Activated CD4-positive, alpha-beta memory T cell treated with anti-CD3 and anti-CD28 coated beads for 36 hours (primary cell): ENCODE data around the gene PPIL3. TPM values are rescaled to one million over a fixed set of nuclear protein-coding genes. Genes with fewer than 3 reads are reported as not detected.

Experiments used
- CTCF ChIA-PET: fragments of 350-600 bp; sonication (Branson Sonifier 250); formaldehyde crosslinking; loops from one replicate; lab custom pipeline; 2021; ENCODE audit warnings: antibody characterized with exemption, inconsistent platforms; lab: Charles Lee
- POLR2A ChIA-PET: fragments of 350-600 bp; sonication (Branson Sonifier 250); formaldehyde crosslinking; loops from one replicate; lab custom pipeline; 2021; ENCODE audit warnings: antibody characterized with exemption; lab: Charles Lee
- DNase-seq: peaks from one replicate; pipeline ENCODE4 v3.0.0-alpha.2; 2020
- H3K27ac Mint-ChIP-seq: one replicate; pipeline ENCODE4 v1.8.0; 2021; ENCODE audit warnings: mixed read lengths
- H3K27me3 Mint-ChIP-seq: one replicate; pipeline ENCODE4 v1.8.0; 2021; ENCODE audit warnings: mixed read lengths
- H3K36me3 Mint-ChIP-seq: one replicate; pipeline ENCODE4 v1.8.0; 2021; ENCODE audit warnings: mixed read lengths
- H3K4me1 Mint-ChIP-seq: one replicate; pipeline ENCODE4 v1.8.0; 2021; ENCODE audit warnings: low read depth, mixed read lengths
- H3K4me3 Mint-ChIP-seq: one replicate; pipeline ENCODE4 v1.8.0; 2021; ENCODE audit warnings: mild to moderate bottlenecking, mixed read lengths
- H3K9me3 Mint-ChIP-seq: one replicate; pipeline ENCODE4 v1.8.0; 2021; ENCODE audit warnings: mixed read lengths
- intact Hi-C: fragments of 100-400 bp; cut with micrococcal nuclease; formaldehyde crosslinking; loops from one replicate; pipeline ENCODE4 v1.15.1; 2023
- total RNA-seq, 2 experiments: library from RNA; stranded (reverse); gene quantifications; one replicate each; pipeline ENCODE4 v1.2.3, GENCODE V29; 2021

PPIL3 gene
- total RNA-seq, 2 experiments from 2014 or later = 84.0 to 87.9 TPM

GRCh38 chr2:200860092-200860795 is 28.6 kb downstream of the PPIL3 start:
- CTCF ChIA-PET = interaction anchor here (0.6 kb wide), 1 partner anchor 317 kb away, joined by 6 read pairs; no protein-coding TSS in a partner anchor
- peak overlapping the region; percentile 70 for H3K27ac Mint-ChIP-seq
- peak; percentile 58 for DNase-seq
- no peaks in the 10 kb centered on the region for H3K27me3 Mint-ChIP-seq
- peaks cover 57% of the 10 kb centered on the region for H3K4me1 Mint-ChIP-seq
- H3K9me3 Mint-ChIP-seq = no peaks in the 10 kb centered on the region
- POLR2A ChIA-PET = interaction anchor here (0.6 to 2.0 kb wide), 3 partner anchors 10 to 43 kb away, joined by 4 to 9 read pairs (median 8); partner anchors contain the start of genes NIF3L1 and PPIL3
- peak overlapping the region; percentile 61 for H3K4me3 Mint-ChIP-seq
- peaks cover 77% of the 10 kb centered on the region for H3K36me3 Mint-ChIP-seq
- intact Hi-C loops = loop anchor here (5.0 kb wide), 1 partner anchor 333 kb away; the partner anchor contains the start of gene SGO2

- Mint-ChIP-seq H3K4me1 (peaks cover 48% of the 10 kb centered on the region), H3K36me3 (peaks cover 81% of the 10 kb centered on the region), H3K4me3 (no peak overlapping the region), H3K27me3 (no peaks in the 10 kb centered on the region), H3K9me3 (no peaks in the 10 kb centered on the region), H3K27ac (peak overlapping the region; percentile 13)
- ChIA-PET CTCF (interaction anchor here (0.9 to 1.1 kb wide), 2 partner anchors 121 to 143 kb away, joined by 3 to 6 read pairs; no protein-coding TSS in a partner anchor), POLR2A (interaction anchor here (1.3 kb wide), 2 partner anchors 33 to 37 kb away, joined by 4 to 5 read pairs; partner anchors contain the start of gene NIF3L1)
- no peak for DNase-seq
- intact Hi-C loops = no loop called here
These were observed 32.1 kb downstream of the PPIL3 start for GRCh38 chr2:200856806-200857205.

- Mint-ChIP-seq H3K27ac (peak overlapping the region; percentile 42), H3K36me3 (peaks cover 58% of the 10 kb centered on the region), H3K4me1 (peaks cover 14% of the 10 kb centered on the region), H3K9me3 (no peaks in the 10 kb centered on the region), H3K4me3 (no peak overlapping the region), H3K27me3 (no peaks in the 10 kb centered on the region)
- ChIA-PET CTCF (no interaction called here), POLR2A (interaction anchor here (1.0 to 1.3 kb wide), 2 partner anchors 26 to 38 kb away, joined by 3 read pairs; no protein-coding TSS in a partner anchor)
- intact Hi-C loops = no loop called here
- no peak for DNase-seq
These were observed 36.3 kb downstream of the PPIL3 start for GRCh38 chr2:200852605-200853004.

GRCh38 chr2:200851398-200852248 is 37.3 kb downstream of the PPIL3 start:
- DNase-seq = no peak
- Mint-ChIP-seq H3K4me3 (no peak overlapping the region), H3K27ac (no peak overlapping the region), H3K27me3 (no peaks in the 10 kb centered on the region), H3K36me3 (peaks cover 48% of the 10 kb centered on the region), H3K4me1 (peaks cover 4% of the 10 kb centered on the region), H3K9me3 (no peaks in the 10 kb centered on the region)
- POLR2A ChIA-PET = no interaction called here
- CTCF ChIA-PET = no interaction called here
- intact Hi-C loops = no loop called here

- no peak overlapping the region for H3K4me3 Mint-ChIP-seq
- no peaks in the 10 kb centered on the region for H3K27me3 Mint-ChIP-seq
- ChIA-PET POLR2A (interaction anchor here (0.6 to 1.8 kb wide), 3 partner anchors 8 to 137 kb away, joined by 4 to 9 read pairs (median 6); no protein-coding TSS in a partner anchor), CTCF (no interaction called here)
- peaks cover 44% of the 10 kb centered on the region for H3K36me3 Mint-ChIP-seq
- H3K9me3 Mint-ChIP-seq = no peaks in the 10 kb centered on the region
- H3K27ac Mint-ChIP-seq = no peak overlapping the region
- intact Hi-C loops = no loop called here
- no peaks in the 10 kb centered on the region for H3K4me1 Mint-ChIP-seq
- DNase-seq = no peak
These were observed 38.2 kb downstream of the PPIL3 start for GRCh38 chr2:200850512-200851256.

- CTCF ChIA-PET = interaction anchor here (0.9 to 1.0 kb wide), 2 partner anchors 54 to 135 kb away, joined by 3 read pairs; no protein-coding TSS in a partner anchor
- no peaks in the 10 kb centered on the region for H3K27me3 Mint-ChIP-seq
- no peak overlapping the region for H3K4me3 Mint-ChIP-seq
- POLR2A ChIA-PET = interaction anchor here (2.4 kb wide), 1 partner anchor 20 kb away, joined by 20 read pairs; no protein-coding TSS in a partner anchor
- H3K27ac Mint-ChIP-seq = no peak overlapping the region
- H3K4me1 Mint-ChIP-seq = no peaks in the 10 kb centered on the region
- DNase-seq = no peak
- no peaks in the 10 kb centered on the region for H3K9me3 Mint-ChIP-seq
- intact Hi-C loops = no loop called here
- H3K36me3 Mint-ChIP-seq = peaks cover 26% of the 10 kb centered on the region
These were observed 40.9 kb downstream of the PPIL3 start for GRCh38 chr2:200847939-200848338.

- H3K9me3 Mint-ChIP-seq = no peaks in the 10 kb centered on the region
- ChIA-PET CTCF (no interaction called here), POLR2A (no interaction called here)
- DNase-seq = no peak
- no peak overlapping the region for H3K27ac Mint-ChIP-seq
- H3K4me3 Mint-ChIP-seq = no peak overlapping the region
- peaks cover 19% of the 10 kb centered on the region for H3K36me3 Mint-ChIP-seq
- intact Hi-C loops = no loop called here
- no peaks in the 10 kb centered on the region for H3K4me1 Mint-ChIP-seq
- no peaks in the 10 kb centered on the region for H3K27me3 Mint-ChIP-seq
These were observed 41.6 kb downstream of the PPIL3 start for GRCh38 chr2:200847269-200847668.

GRCh38 chr2:200845669-200846325 is 43.1 kb downstream of the PPIL3 start:
- intact Hi-C loops = no loop called here
- CTCF ChIA-PET = interaction anchor here (0.5 to 1.1 kb wide), 3 partner anchors 16 to 62 kb away, joined by 3 read pairs; no protein-coding TSS in a partner anchor
- Mint-ChIP-seq H3K36me3 (peaks cover 5% of the 10 kb centered on the region), H3K9me3 (no peaks in the 10 kb centered on the region), H3K4me3 (no peak overlapping the region), H3K27me3 (no peaks in the 10 kb centered on the region), H3K4me1 (no peaks in the 10 kb centered on the region), H3K27ac (no peak overlapping the region)
- no peak for DNase-seq
- POLR2A ChIA-PET = no interaction called here

- CTCF ChIA-PET = interaction anchor here (1.1 kb wide), 1 partner anchor 17 kb away, joined by 3 read pairs; no protein-coding TSS in a partner anchor
- Mint-ChIP-seq H3K9me3 (no peaks in the 10 kb centered on the region), H3K27ac (no peak overlapping the region), H3K4me1 (no peaks in the 10 kb centered on the region), H3K36me3 (no peaks in the 10 kb centered on the region), H3K4me3 (no peak overlapping the region), H3K27me3 (no peaks in the 10 kb centered on the region)
- POLR2A ChIA-PET = interaction anchor here (2.1 kb wide), 1 partner anchor 26 kb away, joined by 4 read pairs; no protein-coding TSS in a partner anchor
- intact Hi-C loops = no loop called here
- no peak for DNase-seq
These were observed 43.7 kb downstream of the PPIL3 start for GRCh38 chr2:200845194-200845593.

GRCh38 chr2:200843993-200844948 is 44.6 kb downstream of the PPIL3 start:
- Mint-ChIP-seq H3K27me3 (no peaks in the 10 kb centered on the region), H3K4me3 (no peak overlapping the region), H3K36me3 (no peaks in the 10 kb centered on the region), H3K4me1 (no peaks in the 10 kb centered on the region), H3K9me3 (no peaks in the 10 kb centered on the region), H3K27ac (no peak overlapping the region)
- CTCF ChIA-PET = interaction anchor here (1.1 kb wide), 1 partner anchor 16 kb away, joined by 3 read pairs; no protein-coding TSS in a partner anchor
- POLR2A ChIA-PET = interaction anchor here (2.1 kb wide), 1 partner anchor 25 kb away, joined by 4 read pairs; no protein-coding TSS in a partner anchor
- DNase-seq = no peak
- intact Hi-C loops = no loop called here
